ENCODE data around the gene UQCRC2. TPM values are rescaled to one million over a fixed set of nuclear protein-coding genes. Genes with fewer than 3 reads are reported as not detected.

Gene UQCRC2
- total and polyA plus RNA-seq, 10 of the 15 experiments (the other 5 are each of a cell fraction or from before 2014, with no cell fraction given), result 256 to 563 (median 327) TPM

GRCh38 chr16:21963887-21964286 is 10.7 kb downstream of the UQCRC2 start:
- no peak overlapping the region for H3K4me3 ChIP-seq
- no peaks in the 10 kb centered on the region; the same call in 1 of the 2 replicates for H3K79me2 ChIP-seq (ENCODE audit: control insufficient read depth, insufficient read depth, low read length)
- RAD21 ChIA-PET (ENCODE audit: unreplicated experiment), result interaction anchor here (0.8 kb wide), 1 partner anchor 13 kb away, joined by 3 read pairs; no protein-coding TSS in a partner anchor
- CTCF ChIA-PET, result interaction anchor here (1.6 to 2.3 kb wide), 2 partner anchors 13 to 114 kb away, joined by 4 to 10 read pairs; no protein-coding TSS in a partner anchor
- H3K27ac ChIP-seq (ENCODE audit: control insufficient read depth, insufficient read depth), result no peak overlapping the region
- 98% methylated on average over 3 of the region's 3 CpGs for WGBS (ENCODE audit: insufficient coverage, insufficient replicate concordance, low lambda C conversion rate, missing lambda C conversion rate)
- no peaks in the 10 kb centered on the region; the same call in 1 of the 2 replicates for H3K4me1 ChIP-seq (ENCODE audit: control insufficient read depth, insufficient read depth, low read length)
- peaks cover 8 to 44% of the 10 kb centered on the region in 2 experiments for H3K36me3 ChIP-seq (ENCODE audit: control insufficient read depth in 2 of 2, insufficient read depth in 2 of 2, low read length in 1 of 2)
- FAIRE-seq (no peak), DNase-seq (ENCODE audit: low read depth, low spot score) (no peak), ATAC-seq (no peak)
- H4K20me1 ChIP-seq (ENCODE audit: control insufficient read depth, insufficient read depth), result no peaks in the 10 kb centered on the region
- in situ Hi-C loops (cut with MboI) (no loop called here), intact Hi-C loops (cut with micrococcal nuclease; ENCODE audit: unreplicated experiment) (no loop called here)
- no peak overlapping the region for H3K4me2 ChIP-seq (ENCODE audit: control insufficient read depth, insufficient read depth)
- BruUV-seq (replicated peaks), result no TSS peak
- TF ChIP-seq NR2F1 (conservative IDR thresholded peaks at IDR 0.05) (no peak), JUND (IDR thresholded peaks at IDR 0.05; ENCODE audit: low read depth, low read length) (no peak), ZZZ3 (IDR thresholded peaks at IDR 0.05; ENCODE audit: control insufficient read depth, insufficient read length, low read depth) (no peak), NRF1 (conservative IDR thresholded peaks at IDR 0.05; ENCODE audit: low read depth, low read length) (no peak), PAX5 (IDR thresholded peaks at IDR 0.05; ENCODE audit: borderline replicate concordance, low read depth, low read length) (no peak), SMAD5 (IDR thresholded peaks at IDR 0.05; ENCODE audit: low read depth) (no peak), STAT1 (conservative IDR thresholded peaks at IDR 0.05) (no peak), ATF7 (IDR thresholded peaks at IDR 0.05; ENCODE audit: low read depth) (no peak), ASH2L (IDR thresholded peaks at IDR 0.05; ENCODE audit: borderline replicate concordance, low read depth) (no peak), TCF12 (IDR thresholded peaks at IDR 0.05; ENCODE audit: low read depth, low read length) (no peak)
- TF ChIP-seq, protein P1, sequence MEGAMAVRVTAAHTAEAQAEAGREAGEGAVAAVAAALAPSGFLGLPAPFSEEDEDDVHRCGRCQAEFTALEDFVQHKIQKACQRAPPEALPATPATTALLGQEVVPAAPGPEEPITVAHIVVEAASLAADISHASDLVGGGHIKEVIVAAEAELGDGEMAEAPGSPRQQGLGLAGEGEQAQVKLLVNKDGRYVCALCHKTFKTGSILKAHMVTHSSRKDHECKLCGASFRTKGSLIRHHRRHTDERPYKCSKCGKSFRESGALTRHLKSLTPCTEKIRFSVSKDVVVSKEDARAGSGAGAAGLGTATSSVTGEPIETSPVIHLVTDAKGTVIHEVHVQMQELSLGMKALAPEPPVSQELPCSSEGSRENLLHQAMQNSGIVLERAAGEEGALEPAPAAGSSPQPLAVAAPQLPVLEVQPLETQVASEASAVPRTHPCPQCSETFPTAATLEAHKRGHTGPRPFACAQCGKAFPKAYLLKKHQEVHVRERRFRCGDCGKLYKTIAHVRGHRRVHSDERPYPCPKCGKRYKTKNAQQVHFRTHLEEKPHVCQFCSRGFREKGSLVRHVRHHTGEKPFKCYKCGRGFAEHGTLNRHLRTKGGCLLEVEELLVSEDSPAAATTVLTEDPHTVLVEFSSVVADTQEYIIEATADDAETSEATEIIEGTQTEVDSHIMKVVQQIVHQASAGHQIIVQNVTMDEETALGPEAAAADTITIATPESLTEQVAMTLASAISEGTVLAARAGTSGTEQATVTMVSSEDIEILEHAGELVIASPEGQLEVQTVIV (IDR thresholded peaks at IDR 0.05; ENCODE audit: borderline replicate concordance, partially characterized antibody), result no peak
- TF ChIP-seq, protein P2, sequence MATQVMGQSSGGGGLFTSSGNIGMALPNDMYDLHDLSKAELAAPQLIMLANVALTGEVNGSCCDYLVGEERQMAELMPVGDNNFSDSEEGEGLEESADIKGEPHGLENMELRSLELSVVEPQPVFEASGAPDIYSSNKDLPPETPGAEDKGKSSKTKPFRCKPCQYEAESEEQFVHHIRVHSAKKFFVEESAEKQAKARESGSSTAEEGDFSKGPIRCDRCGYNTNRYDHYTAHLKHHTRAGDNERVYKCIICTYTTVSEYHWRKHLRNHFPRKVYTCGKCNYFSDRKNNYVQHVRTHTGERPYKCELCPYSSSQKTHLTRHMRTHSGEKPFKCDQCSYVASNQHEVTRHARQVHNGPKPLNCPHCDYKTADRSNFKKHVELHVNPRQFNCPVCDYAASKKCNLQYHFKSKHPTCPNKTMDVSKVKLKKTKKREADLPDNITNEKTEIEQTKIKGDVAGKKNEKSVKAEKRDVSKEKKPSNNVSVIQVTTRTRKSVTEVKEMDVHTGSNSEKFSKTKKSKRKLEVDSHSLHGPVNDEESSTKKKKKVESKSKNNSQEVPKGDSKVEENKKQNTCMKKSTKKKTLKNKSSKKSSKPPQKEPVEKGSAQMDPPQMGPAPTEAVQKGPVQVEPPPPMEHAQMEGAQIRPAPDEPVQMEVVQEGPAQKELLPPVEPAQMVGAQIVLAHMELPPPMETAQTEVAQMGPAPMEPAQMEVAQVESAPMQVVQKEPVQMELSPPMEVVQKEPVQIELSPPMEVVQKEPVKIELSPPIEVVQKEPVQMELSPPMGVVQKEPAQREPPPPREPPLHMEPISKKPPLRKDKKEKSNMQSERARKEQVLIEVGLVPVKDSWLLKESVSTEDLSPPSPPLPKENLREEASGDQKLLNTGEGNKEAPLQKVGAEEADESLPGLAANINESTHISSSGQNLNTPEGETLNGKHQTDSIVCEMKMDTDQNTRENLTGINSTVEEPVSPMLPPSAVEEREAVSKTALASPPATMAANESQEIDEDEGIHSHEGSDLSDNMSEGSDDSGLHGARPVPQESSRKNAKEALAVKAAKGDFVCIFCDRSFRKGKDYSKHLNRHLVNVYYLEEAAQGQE (IDR thresholded peaks at IDR 0.05; ENCODE audit: low read depth, low read length), result no peak
- no peak overlapping the region for H2AFZ ChIP-seq (ENCODE audit: control insufficient read depth, low read depth, low read length)
- H3K9ac ChIP-seq (ENCODE audit: control insufficient read depth, insufficient read depth, low read length), result no peak overlapping the region
- no peaks in the 10 kb centered on the region for H3K27me3 ChIP-seq (replicated peaks in 1 of 2; ENCODE audit: control insufficient read depth in 2 of 2, insufficient read depth in 2 of 2, low read length in 1 of 2)
- SMC1A ChIA-PET (ENCODE audit: uncharacterized antibody, unreplicated experiment), result interaction anchor here (1.7 to 2.7 kb wide), 2 partner anchors 11 to 15 kb away, joined by 4 to 7 read pairs; partner anchors contain the start of gene UQCRC2
- POLR2A ChIA-PET, result no interaction called here
- no peaks in the 10 kb centered on the region for H3K9me3 ChIP-seq (replicated peaks; ENCODE audit: control insufficient read depth, insufficient read depth, low read length)
